HG03025 (cell line): Measurements from ENCODE around the gene OXNAD1.
"Not testable (repeated sequence)": the region's sequence is repeated elsewhere in the genome, so short reads cannot be mapped to it uniquely, and the experiment has no call there.

ENCODE experiments used
- ATAC-seq: cut with Tn5 transposase; IDR thresholded peaks from one replicate; pipeline ENCODE4 v1.9.1; 2021; ENCODE audit warnings: mild to moderate bottlenecking, moderate library complexity; ENCODE audit not compliant: unreplicated experiment, low FRiP score

The OXNAD1 gene

DNA sequence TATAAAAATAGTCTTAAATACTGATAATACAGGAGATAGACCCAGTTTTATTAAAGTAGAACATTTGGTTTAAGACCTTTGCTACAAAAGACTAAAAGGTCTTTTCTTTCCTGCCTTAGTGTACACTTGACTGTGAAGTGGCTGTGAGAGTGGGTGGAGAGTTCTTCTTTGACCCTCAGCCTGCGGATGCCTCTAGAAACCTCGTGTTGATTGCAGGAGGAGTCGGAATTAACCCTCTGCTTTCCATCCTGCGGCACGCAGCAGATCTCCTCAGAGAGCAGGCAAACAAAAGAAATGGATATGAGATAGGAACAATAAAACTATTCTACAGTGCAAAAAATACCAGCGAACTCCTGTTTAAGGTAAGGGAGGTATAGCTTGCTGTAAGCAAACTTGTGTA is 36.5 kb downstream of the OXNAD1 start:
- no peak for ATAC-seq

DNA sequence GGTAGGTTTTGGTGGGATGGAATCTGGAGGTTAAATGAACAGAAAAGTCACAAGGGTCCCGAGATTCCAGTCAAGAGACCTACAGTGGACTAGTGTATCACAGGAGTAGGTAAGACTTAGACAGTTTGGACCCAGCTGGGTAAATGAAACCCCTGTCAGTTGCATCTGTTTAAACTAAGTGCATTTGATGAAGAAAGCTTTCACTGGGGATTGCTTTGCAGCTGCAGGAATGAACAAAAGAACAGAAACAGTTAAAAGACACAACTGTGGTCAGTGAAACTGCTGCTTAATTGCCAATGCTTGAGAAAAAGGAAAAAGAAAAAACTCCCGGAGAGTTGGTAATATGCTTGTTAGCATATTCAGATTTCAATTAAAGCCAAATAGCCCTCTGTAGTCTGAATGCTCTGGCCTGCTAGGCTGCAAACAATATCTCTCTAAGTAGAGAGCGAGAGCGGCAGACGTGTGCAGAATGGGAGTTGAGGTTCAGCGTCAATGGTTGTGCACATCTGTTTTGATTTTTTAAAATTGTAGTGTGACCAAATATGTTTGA is 37.1 kb downstream of the OXNAD1 start:
- ATAC-seq, result no peak

DNA sequence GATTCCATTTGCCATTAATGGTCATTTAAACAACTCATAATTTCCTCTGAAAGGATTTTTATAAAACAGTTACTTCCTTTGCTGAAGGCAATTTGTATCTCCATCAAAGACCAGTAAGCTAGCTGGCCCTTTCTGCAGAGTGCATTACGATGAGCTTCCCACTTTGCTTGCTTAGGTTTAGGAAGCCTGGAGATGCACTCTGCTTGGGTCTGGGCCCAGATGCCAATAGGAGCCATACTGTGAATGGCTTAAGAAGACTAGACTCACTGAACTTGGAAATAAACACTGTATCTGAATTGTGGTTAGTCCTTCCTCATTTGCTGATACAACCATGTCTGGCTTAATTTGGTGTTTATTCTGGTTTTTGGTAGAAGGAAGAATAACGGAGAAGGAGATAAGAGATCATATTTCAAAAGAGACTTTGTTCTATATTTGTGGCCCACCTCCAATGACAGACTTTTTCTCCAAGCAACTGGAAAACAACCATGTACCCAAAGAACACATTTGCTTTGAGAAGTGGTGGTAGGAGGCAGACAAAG is 38.1 kb downstream of the OXNAD1 start:
- no peak for ATAC-seq

DNA sequence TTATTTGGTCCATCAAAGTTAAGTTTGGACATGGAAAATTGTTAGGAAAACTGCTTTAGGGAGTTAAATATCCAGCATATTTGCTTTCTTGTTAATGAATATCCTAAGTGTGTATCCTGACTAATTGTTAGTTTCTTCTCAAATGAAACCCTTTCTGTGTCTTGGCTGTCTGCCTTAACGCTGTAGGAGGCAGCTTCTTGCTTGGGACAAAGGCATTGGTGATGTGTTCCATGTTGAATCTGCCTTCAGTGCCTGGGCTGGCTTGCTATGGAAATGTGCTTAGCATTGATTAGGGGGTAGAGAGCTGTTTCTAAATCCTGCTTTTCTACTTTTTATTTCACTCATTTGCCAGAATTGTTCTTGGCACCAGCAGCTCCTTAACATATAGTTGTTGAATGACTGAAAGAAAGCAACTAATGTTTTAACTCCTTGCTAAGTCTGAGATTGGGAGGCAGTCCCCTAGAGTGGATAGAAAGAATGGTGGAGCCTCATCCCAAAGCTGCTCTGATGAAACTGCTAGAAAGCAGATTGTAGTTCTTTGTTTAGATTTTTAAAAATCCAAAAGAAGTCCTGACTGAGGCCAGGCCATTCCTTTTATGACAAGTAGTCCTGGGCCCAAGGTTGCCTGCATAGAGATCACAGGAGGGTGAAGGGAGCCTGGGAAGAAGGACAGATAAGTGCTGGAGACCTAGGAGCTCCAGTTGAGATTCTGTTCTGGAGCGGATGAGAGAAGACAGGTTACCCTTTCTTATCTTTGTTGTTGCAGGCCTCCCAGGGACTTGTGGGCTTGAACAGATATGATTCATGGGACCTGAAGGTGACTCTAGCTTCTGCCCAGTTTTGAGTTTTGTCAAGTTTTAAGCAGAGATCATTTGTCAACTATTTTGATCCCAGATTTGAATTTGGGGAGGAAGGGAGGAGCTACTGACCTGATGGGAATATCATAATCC is 39.3 kb downstream of the OXNAD1 start:
- ATAC-seq, result no peak

DNA sequence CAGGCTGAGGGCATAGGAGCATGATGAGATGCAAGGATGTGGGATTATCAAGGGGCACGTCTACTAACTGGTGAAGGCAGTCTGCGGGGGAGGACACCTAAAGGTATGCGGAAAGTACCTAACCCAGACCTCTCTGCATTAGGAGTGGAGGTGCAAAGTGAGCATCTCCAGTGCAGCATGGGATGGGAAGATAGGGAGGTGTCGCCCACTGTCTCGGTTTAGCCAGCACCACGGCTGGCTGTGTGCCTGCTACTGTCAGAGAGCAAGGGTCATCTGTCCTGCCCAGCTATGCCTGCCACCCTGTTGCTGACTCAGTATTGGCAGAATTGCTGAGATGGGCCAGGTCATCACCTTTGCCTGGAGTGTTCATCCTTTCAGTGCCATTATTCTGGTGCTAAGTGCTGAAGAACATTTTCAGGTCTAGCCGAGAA is 40.1 kb downstream of the OXNAD1 start:
- no peak for ATAC-seq

DNA sequence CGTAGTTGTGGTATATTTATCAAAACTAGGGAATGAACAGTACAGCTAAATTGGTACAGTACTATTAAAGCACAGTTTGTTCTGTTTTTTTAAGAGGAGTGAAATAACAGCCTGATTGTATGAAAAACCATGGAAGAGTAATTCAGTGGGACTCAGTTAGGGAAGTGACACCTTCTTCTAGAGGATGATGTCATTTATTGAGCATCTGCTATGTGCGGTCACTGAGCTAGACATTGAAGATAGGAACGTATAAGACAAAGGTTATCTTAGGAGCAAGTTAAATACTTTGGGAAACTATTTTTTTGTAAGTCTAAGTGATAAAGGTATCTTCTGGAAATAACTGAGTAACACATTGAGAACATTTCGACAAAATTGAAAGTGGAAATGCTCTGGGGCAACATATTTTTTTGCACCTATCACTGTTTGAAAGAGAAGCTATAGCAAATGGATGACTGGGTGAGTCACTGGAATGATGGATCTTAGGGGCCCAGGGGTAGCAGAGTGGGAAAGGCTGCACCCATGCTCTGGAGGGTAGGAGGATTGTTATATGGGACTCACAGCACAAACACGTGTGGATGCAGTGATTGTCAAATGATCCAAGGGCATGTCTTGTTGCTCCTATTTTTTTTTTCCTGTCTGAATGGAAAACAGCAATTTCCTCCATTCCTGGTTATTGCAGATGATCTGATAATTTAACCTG is 43.0 kb downstream of the OXNAD1 start:
- ATAC-seq, result no peak

DNA sequence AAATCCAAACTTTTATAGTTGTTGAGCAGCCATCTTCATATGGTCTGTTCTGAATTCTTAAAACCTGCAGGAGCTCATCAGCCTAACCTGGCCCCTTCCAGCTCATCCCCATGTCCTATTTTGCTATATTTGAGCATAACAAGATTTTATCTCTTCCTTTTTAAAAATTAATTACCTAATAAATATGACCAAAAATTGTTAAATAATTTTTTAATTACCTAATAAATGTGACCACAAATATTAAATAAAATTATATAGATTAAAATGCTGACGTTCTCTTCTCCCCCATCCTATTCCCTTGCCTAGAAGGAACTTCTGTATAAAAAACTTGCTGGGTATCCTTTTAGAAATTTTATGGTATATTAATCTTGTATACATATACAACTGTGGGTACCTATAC is 43.7 kb downstream of the OXNAD1 start:
- ATAC-seq, result no peak

DNA sequence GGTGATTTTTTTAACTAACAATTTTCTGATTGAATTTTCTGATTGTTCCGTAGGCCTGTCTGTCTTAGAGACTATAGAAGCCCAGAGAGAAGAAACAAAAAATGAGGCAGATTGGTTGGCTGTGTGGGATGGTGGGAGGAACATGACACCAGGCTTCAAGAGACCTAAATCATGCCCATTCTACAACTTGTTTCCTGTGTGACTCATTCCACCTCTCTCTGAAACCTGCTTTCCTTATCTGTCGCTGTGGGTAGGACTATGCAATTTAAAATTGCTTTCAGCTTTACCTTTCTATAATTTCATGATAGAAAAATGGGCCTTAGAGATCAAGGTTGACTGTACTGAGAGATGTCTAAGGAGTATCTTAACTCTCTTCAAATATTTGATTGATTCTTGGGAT is 44.5 kb downstream of the OXNAD1 start:
- peak; percentile 82 for ATAC-seq

DNA sequence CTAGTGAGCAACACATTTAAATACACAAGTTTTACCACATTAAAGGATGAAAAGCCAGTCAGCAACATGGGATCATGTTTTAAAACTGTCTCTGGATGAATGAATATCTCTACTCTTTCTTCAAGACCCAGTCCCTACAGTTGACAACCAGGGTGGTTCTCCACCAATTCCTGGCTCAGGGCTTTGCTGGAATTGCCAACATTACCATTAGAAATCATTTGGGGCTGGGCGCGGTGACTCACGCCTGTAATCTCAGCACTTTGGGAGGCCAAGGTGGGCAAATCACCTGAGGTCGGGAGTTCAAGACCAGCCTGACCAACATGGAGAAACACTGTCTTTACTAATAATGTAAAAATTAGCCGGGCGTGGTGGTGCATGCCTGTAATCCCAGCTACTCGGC is 45.5 kb downstream of the OXNAD1 start:
- not testable (repeated sequence) for ATAC-seq

DNA sequence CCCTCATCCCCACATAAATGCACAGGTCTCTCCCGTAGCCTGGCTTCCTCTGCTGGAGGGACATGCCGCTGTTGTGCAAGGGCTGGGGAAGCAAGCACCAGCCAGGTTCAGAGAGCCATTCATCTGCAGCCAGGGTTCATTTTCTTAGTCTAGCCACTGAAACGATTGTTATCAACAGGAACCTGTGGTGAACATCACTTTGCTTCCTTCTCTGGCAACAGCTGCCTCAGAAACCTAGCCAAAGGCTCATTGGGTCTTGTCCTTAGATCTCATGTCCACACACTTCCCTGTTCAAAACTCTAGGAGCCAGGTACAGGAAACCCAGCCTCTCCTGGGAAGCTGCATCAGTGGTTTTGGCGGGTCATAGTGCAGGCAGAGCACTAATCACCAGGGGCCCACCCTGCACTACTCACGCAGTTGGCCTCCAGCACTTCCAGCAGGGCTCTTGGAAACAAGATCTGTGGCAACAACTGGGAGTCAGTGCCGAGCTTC is 47.0 kb downstream of the OXNAD1 start:
- ATAC-seq, result no peak

DNA sequence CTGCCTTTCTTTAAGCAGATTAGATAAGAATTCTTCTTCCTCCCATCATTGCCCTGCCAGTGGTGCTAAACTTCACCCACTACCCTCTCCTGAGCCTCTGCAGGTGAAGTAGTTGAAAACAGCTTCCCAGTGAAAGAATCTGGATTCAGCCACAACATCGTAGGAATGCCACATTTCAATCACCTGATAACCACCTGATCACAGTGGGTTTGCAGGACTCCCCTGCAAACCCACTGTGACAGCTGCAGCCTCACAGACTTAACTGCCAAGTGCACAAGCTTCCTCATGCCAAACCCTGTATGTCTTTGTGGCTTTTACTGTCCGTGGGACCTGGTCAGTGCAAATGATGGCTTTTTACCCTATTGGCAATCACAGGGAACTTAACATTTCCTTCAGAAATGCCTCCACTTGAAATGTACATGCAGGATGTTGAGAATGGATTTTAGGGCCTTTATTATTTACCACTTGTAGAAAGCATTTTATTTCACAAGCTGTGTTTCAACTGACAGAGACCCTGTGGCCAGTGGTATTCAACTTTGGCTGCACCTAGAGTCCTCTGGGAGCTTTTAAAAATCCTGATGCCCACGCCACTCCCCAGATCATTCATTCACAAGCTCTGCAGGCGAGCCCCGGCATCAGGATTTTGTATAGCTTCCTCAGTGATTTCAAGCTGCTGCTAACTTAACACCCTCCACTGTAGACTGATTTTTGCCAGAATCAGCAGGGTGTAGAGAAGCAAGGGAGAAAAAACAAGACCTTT is 49.1 kb downstream of the OXNAD1 start:
- no peak for ATAC-seq

DNA sequence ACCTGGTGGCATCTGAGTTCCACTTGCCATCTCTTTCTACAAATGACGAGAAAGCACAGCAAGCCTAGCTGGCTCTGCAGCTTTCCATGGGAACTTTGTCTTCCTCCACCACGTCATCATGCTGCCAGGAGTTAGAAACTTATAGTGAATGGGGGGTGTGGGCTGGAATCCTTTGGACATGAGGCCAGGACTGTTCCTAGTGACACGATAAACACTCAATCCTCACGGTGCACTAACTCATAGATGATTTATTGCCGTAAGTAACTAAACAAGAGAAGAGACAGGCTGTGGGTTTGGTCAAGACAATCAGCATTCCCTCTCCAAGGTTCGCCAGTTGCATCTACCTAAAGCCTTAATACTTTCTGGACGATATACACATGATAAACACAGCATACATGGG is 50.6 kb downstream of the OXNAD1 start:
- ATAC-seq, result no peak

DNA sequence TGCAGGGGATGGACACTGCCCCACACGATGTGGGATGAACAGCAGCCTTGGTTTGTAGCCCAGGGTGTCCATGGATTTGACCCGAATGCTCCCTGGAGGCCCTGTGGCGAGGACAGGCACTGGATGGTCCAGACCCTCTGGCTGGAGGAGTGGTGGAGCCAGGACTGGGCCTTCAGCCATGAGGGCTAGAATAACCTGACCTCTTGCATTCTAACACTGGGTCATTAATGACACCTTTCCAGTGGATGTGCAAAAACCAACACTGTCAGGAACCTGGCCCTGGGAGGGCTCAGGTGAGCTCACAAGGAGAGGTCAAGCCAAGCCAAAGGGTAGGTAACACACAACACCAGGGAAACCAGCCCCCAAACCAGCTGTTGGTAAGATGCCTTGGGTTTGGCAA is 51.4 kb downstream of the OXNAD1 start:
- ATAC-seq, result no peak

DNA sequence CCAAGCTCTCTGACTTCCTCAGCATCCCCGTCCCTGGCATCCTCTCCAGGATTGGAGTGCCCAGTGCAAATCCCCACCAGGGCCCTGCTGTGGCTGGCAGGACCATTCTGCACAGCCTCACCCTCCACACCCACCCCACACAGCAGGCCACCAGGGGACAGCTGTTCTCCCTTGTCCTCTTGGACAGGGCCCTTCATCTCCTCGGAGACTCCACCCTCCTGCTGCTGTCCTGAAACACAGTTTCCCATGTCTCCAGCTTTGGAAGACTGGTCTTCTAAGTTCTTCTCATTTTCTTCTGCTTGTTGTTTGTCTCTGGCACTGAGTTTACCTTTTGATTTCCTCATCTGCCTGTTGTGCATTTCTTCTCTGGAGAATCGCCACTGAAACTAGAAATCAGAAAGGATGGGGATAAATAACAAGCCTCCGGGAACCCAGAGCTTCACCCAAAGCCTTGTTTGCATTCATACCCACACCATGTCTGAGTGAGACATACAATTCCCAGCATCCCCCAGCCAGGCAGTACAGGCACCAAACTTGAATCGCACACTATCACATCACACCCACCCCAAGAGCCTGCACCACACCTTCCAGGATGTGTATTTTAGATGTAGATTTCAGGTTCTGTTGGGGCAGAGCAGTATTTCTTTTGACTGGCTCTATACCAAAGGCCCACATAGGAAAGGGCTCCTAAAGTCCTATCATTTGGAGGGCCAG is 52.0 kb downstream of the OXNAD1 start:
- ATAC-seq, result no peak

DNA sequence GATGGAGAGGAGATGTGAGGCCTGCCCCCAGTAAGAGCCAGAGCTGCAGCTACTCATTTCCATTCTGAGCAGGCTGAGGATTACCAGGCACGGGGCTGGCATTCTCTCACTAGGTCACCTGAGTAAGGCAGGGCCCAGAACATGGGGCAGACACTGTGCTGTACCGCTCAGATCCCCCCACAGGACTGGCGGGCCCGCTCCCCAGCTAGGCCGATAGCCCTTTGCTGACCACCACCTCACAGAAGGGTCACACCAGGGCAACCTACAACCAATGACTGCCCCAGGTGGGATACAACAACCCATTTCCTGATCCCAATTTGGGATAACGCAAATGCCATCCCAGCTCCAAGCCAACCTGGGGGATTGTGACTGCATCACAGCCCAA is 52.5 kb downstream of the OXNAD1 start:
- ATAC-seq, result no peak

DNA sequence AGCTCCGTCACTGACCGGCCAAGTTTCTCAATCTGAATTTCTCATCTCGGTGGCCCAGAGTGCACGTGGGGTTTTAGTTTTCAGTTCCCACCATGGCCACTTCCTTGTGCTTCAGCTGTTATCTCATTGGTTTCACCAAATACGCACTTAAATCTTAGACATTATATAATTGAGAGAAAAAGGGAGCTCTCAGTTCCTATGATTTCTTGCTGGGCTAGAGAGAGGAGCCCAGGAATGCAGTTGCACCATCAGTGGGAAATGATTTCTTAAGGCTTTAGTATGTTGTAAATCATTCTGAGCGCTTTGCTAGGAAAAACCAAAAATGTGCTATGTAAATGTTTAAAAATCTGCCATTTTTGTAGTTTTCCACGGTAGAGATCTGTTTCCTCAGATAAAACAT is 53.2 kb downstream of the OXNAD1 start:
- no peak for ATAC-seq

DNA sequence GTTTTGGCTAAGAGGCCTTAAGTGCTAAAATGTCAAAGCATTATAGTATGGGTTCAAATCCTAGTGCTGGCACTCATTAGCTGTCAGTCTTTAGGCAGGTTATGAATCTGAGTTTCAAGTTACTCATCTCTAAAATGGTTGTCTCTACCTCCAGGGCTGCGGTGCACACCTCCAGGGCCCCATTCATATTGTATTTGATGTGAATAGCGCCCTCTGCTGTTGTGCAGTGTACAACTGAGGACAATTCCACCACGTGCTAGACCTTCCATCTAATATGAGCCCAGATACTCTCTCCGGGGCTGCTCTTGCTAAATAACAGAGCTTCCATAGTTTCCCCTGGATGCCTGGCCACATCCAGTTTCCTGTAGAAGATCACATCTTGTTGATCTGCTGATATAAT is 54.3 kb downstream of the OXNAD1 start:
- ATAC-seq, result no peak

DNA sequence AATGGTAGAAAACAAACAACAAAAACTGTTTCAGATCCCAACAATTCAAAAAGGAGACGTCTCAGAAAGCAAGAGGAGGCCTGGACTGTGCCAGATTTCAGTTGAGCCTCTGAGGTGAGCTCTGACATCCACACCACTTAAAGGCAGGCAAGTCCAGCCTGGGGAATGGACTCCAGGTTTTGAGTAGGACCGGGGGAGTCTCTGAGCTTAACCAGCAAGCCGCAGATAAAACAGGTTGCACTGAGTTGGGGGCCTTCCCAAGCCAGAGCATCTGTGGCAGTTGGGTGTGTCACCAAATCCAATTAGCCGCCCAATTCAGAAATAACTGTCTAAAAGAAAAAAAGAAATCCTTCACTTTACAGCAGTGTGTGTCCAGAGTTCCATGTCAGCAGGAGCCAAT is 54.7 kb downstream of the OXNAD1 start:
- ATAC-seq, result no peak

DNA sequence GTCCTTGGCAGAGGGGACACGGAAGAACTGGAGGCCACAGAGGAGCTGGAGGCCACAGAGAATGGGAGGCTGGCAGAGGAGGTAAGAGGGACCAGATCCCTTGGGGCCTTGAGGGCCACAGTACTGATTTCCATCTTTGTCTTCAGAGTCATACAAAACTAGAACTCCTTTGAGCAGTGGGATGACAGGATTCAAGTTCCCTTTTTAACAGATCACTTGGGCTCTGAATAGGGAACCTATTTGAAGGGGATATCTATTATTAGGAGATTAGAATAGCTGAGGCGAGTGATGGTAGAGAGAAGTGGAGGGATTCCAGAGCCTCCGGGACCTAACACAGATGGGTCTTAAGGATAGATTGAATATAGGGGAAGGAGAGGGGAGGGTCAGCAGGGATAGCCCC is 55.7 kb downstream of the OXNAD1 start:
- no peak for ATAC-seq

DNA sequence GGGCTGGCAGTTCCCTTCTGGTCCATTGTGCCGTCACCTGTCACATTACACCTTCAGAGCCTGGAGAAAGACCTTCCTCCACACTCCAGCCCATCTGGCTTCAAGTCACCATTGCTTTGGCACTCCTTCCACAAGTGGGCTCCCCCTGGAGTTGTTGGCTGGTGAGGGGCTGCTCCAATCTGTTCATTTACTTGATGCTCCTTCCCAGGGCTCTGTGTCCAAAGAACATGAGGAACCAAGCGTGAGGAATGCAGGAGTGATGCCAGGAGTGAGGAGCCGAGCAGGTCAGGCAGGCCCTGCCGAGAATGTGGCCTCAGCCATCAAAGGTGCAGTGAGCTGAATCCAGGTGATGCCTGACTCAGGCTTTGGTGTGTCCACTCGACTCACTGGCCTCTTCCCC is 57.2 kb downstream of the OXNAD1 start:
- no peak for ATAC-seq
